Right lung (tissue), 5 donors: ENCODE results near the gene METRNL. TPM values are rescaled to one million over a fixed set of nuclear protein-coding genes. Genes with fewer than 3 reads are reported as not detected.
"Not testable (repeated sequence)": the region's sequence is repeated elsewhere in the genome, so short reads cannot be mapped to it uniquely, and the experiment has no call there.

ENCODE experiments used
- DNase-seq, 2 donors: peaks; one replicate each; pipeline ENCODE4 v3.0.0-alpha.2; 2013
- polyA plus RNA-seq, 5 donors: library from polyadenylated mRNA; unstranded; fragments of 120-200 nt; gene quantifications; one replicate each; pipeline versions ENCODE4 v1.2.1 to v1.2.3, GENCODE V29; 2013; ENCODE audit warnings: inconsistent platforms in 1 of 5, low replicate concordance in 1 of 5; ENCODE audit not compliant: insufficient read length in 5 of 5, insufficient read depth in 1 of 5

METRNL gene
- polyA plus RNA-seq, 5 donors, result 9.5 to 24.6 (median 17.6) TPM

GRCh38 chr17:83134456-83134855 is 55.0 kb downstream of the METRNL start:
- not testable (repeated sequence) for DNase-seq

GRCh38 chr17:83135692-83136091 is 56.3 kb downstream of the METRNL start:
- no peak for DNase-seq

GRCh38 chr17:83136156-83136555 is 56.7 kb downstream of the METRNL start:
- DNase-seq, result no peak

GRCh38 chr17:83136931-83137330 is 57.5 kb downstream of the METRNL start:
- no peak for DNase-seq

GRCh38 chr17:83137523-83137922 is 58.1 kb downstream of the METRNL start:
- DNase-seq, result no peak

- no peak for DNase-seq
These were observed 59.4 kb downstream of the METRNL start for GRCh38 chr17:83138820-83139219.

- DNase-seq, result not testable (repeated sequence)
These were observed 60.3 kb downstream of the METRNL start for GRCh38 chr17:83139541-83140248.

- DNase-seq, result not testable (repeated sequence)
These were observed 60.8 kb downstream of the METRNL start for GRCh38 chr17:83140249-83140566.

- no peak for DNase-seq
These were observed 63.2 kb downstream of the METRNL start for GRCh38 chr17:83142619-83143018.

- DNase-seq, result no peak
These were observed 64.4 kb downstream of the METRNL start for GRCh38 chr17:83143817-83144231.

Other genes starting within 250 kb of the METRNL start
- under 1 TPM; 0.34 to 0.73 (median 0.53) TPM for gene ZNF750, start 239.6 kb upstream of the METRNL start, polyA plus RNA-seq